ENCODE data around the gene DHCR24. TPM values are rescaled to one million over a fixed set of nuclear protein-coding genes. Genes with fewer than 3 reads are reported as not detected.
A peak's percentile ranks its signal among the peaks of the same experiment; 100 is the strongest.

Gene DHCR24
- total RNA-seq, 1 donor from 2014 or later = 181 TPM

DNA sequence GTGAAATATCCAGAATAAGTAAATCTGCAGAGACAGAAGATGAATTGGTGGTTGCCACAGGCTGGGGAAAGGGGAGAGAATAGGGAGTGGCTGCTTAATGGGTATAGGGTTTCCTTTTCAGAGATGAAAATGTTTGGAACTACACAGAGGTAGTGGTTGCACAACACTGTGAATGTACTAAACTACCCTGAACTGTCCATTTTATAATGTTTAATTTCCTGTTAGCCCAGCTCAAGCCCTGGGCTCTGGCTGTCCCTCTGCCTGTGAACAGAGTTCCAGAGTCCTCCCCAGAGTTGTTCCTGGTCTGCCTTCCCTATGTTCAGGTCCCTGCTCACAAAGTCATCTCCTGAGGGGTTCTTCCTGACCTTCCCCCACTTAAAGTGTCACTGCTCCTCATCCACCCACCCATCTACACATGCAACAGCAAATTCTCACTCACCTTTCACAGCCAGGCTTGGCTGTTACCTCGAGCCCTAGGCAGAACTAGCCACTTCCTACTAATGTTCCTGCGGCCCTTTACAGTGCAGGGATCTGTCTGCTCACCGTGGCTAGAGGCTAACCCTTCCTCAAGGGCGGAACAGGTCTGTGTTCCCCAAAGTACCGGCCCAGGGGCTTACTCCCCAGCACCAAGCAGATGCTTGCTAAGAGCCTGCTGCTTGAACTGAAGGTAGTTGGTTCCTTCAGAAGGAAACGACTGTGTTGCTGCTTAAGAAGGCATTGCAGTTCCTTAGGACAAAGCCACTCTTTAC lies 22.4 kb downstream of the DHCR24 start:
- Mint-ChIP-seq H3K27ac (ENCODE audit: unreplicated experiment) (no peak overlapping the region), H3K4me3 (ENCODE audit: unreplicated experiment) (no peak overlapping the region), H3K27me3 (ENCODE audit: unreplicated experiment) (peaks cover 4% of the 10 kb centered on the region), H3K36me3 (ENCODE audit: low read depth, unreplicated experiment) (peaks cover 65% of the 10 kb centered on the region), H3K9me3 (ENCODE audit: unreplicated experiment) (no peaks in the 10 kb centered on the region), H3K4me1 (ENCODE audit: unreplicated experiment) (peaks cover 8% of the 10 kb centered on the region)
- TF ChIP-seq, protein P1, sequence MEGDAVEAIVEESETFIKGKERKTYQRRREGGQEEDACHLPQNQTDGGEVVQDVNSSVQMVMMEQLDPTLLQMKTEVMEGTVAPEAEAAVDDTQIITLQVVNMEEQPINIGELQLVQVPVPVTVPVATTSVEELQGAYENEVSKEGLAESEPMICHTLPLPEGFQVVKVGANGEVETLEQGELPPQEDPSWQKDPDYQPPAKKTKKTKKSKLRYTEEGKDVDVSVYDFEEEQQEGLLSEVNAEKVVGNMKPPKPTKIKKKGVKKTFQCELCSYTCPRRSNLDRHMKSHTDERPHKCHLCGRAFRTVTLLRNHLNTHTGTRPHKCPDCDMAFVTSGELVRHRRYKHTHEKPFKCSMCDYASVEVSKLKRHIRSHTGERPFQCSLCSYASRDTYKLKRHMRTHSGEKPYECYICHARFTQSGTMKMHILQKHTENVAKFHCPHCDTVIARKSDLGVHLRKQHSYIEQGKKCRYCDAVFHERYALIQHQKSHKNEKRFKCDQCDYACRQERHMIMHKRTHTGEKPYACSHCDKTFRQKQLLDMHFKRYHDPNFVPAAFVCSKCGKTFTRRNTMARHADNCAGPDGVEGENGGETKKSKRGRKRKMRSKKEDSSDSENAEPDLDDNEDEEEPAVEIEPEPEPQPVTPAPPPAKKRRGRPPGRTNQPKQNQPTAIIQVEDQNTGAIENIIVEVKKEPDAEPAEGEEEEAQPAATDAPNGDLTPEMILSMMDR (IDR thresholded peaks at IDR 0.05; ENCODE audit: unreplicated experiment) = no peak
- no peak for DNase-seq (ENCODE audit: low spot score)

DNA sequence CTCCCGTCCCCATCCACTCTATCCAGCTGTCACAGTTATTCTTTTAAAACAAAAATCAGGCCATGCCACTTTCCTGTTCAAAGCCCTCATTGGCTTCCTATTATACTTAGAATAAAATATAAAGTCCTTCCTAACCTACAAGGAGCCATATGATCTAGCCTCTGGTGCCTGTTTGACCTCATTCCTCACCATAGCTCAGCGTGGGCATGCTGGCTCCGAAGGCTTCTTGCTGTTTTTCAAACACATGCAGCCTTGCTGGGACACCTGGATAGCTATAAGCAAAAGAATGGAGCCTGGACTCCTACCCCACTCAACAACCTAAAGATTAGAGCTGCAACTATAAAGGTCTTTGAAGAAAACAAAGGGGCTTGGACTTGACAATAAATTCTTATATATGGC lies 23.7 kb downstream of the DHCR24 start:
- Mint-ChIP-seq H3K4me1 (ENCODE audit: unreplicated experiment) (peaks cover 9% of the 10 kb centered on the region), H3K9me3 (ENCODE audit: unreplicated experiment) (no peaks in the 10 kb centered on the region), H3K4me3 (ENCODE audit: unreplicated experiment) (peak overlapping the region; percentile 45), H3K27me3 (ENCODE audit: unreplicated experiment) (peaks cover 4% of the 10 kb centered on the region), H3K36me3 (ENCODE audit: low read depth, unreplicated experiment) (peaks cover 63% of the 10 kb centered on the region), H3K27ac (ENCODE audit: unreplicated experiment) (no peak overlapping the region)
- TF ChIP-seq, protein P1 (IDR thresholded peaks at IDR 0.05; ENCODE audit: unreplicated experiment) = no peak
- DNase-seq (ENCODE audit: low spot score) = no peak

DNA sequence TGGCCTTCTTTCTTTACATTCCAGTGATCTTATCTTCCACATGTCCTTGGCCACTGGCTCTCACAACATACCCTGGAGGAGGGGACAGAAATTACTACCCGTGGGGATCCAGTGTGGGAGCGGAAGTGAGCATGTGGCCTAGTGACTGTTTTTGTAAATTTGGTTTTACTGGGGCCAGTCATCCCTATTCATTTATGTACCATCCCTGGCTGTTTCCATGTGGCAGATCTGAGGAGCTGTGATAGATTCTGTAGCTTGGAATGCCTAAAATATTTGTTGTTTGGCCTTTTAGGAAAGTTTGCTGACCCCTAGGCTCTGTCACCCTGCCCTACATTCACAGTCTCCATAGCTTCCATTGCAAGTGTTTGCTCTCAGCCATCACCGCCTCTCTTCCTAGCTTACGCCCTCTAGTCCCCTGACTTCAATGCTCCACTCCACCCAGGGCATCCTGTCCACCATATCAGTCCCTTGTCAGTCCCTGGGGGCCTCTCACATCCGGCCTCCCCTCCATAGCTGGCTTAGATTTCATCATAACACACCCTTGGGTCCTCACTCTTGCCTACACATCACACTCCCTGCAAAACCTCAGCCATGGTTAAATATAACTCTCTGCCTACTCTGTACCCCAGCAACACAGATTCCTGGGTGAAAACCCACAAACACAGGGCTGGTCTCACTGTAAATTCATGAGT lies 25.8 kb downstream of the DHCR24 start:
- Mint-ChIP-seq H3K27ac (ENCODE audit: unreplicated experiment) (peak overlapping the region; percentile 2), H3K4me3 (ENCODE audit: unreplicated experiment) (peak overlapping the region; percentile 39), H3K9me3 (ENCODE audit: unreplicated experiment) (no peaks in the 10 kb centered on the region), H3K4me1 (ENCODE audit: unreplicated experiment) (peaks cover 11% of the 10 kb centered on the region), H3K27me3 (ENCODE audit: unreplicated experiment) (peaks cover 7% of the 10 kb centered on the region), H3K36me3 (ENCODE audit: low read depth, unreplicated experiment) (peaks cover 71% of the 10 kb centered on the region)
- no peak for DNase-seq (ENCODE audit: low spot score)
- TF ChIP-seq, protein P1 (IDR thresholded peaks at IDR 0.05; ENCODE audit: unreplicated experiment) = no peak

DNA sequence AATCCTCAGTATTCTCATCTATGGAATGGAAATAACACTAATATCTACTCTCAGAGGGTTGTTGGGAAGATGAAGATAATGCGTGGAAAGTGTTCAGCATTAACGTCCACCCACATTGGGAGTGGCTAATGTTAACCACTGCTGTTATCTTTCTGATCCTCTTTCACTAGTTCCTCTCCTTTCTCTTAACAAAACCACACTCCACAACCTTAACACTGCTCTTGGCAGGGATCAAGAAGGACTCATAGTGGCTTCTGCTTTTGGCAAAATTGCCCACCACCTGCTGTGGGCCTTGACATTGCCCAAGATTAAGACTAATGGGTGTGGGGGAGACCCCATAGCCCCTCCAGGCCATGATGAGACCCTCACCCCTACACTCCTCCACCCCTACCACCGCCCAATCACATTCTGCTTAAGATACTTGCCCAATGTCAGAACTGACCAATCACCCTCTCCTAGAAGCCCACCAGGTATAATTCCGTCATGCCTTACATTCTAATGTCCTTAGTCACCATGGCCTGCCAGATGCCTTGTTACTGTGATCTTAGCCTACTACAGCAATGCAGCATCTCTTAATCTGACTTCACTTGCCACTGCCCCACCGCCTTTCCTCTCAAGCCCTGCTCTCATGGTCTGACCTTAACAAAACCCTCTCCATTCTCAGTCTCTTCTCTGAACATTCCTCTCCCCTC lies 27.1 kb downstream of the DHCR24 start:
- Mint-ChIP-seq H3K4me3 (ENCODE audit: unreplicated experiment) (peak overlapping the region; percentile 68), H3K27ac (ENCODE audit: unreplicated experiment) (peak overlapping the region; percentile 39), H3K36me3 (ENCODE audit: low read depth, unreplicated experiment) (peaks cover 67% of the 10 kb centered on the region)

More for the DNA sequence above, 27.1 kb downstream of the DHCR24 start:
- no peak for DNase-seq (ENCODE audit: low spot score)
- Mint-ChIP-seq H3K9me3 (ENCODE audit: unreplicated experiment) (no peaks in the 10 kb centered on the region), H3K27me3 (ENCODE audit: unreplicated experiment) (peaks cover 7% of the 10 kb centered on the region), H3K4me1 (ENCODE audit: unreplicated experiment) (peaks cover 11% of the 10 kb centered on the region)
- TF ChIP-seq, protein P1 (IDR thresholded peaks at IDR 0.05; ENCODE audit: unreplicated experiment) = no peak
